GM10248 (cell line): ENCODE measurements around the gene LAP3.
A peak's percentile ranks its signal among the peaks of the same experiment; 100 is the strongest.
"Not testable (repeated sequence)": the region's sequence is repeated elsewhere in the genome, so short reads cannot be mapped to it uniquely, and the experiment has no call there.

Experiments
- CTCF ChIA-PET: fragments of 300-600 bp; sonication (Branson Sonifier 250); formaldehyde crosslinking; extraction: SDS; loops from one replicate; lab custom pipeline; 2021; ENCODE audit warnings: antibody characterized with exemption; lab: Yijun Ruan, JAX
- POLR2A ChIA-PET: fragments of 350-650 bp; sonication (Branson Sonifier 250); formaldehyde crosslinking; extraction: SDS; loops from one replicate; lab custom pipeline; 2020; ENCODE audit warnings: antibody characterized with exemption; lab: Yijun Ruan, JAX
- DNase-seq: peaks from one replicate; pipeline ENCODE4 v3.0.0; 2012; ENCODE audit errors: extremely low spot score
- TF ChIP-seq, protein P1 (sequence below): IDR thresholded peaks from 2 replicates; pipeline ENCODE4 v1.5.1; 2012; ENCODE audit warnings: mild to moderate bottlenecking, low read depth; ENCODE audit errors: extremely low read depth, missing control alignments, control extremely low read depth

LAP3 gene

DNA sequence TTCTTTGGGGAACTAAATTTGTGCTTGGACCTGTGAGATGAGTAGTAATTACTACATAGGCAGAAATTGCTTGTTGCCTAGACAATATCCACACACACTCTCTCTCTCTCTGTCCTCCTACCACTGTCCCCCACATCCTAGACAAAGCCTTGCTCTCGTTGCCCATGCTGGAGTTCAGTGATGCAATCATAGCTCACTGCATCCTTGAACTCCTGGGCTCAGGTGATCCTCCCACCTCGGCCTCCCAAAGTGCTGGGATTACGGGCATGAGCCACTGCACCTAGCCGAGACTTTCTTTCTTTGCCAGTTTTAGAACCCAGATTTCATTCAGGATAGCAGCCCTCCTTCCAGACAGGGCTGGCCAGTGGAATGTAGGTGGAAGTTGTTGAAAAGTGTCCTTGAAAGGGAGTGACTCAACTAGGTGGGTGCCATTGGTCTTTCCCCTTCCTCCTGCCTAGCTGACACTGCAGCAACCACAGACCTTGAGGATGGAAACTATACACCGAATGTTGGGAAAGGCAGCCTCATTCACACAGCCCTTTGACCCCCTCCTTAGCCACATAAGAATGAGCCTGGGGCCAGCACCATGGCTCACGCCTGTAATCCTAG is 16.8 kb upstream of the LAP3 start:
- DNase-seq, result no peak
- CTCF ChIA-PET, result interaction anchor here (1.6 kb wide), 1 partner anchor 11 kb away, joined by 5 read pairs; no protein-coding TSS in a partner anchor
- TF ChIP-seq, protein P1, sequence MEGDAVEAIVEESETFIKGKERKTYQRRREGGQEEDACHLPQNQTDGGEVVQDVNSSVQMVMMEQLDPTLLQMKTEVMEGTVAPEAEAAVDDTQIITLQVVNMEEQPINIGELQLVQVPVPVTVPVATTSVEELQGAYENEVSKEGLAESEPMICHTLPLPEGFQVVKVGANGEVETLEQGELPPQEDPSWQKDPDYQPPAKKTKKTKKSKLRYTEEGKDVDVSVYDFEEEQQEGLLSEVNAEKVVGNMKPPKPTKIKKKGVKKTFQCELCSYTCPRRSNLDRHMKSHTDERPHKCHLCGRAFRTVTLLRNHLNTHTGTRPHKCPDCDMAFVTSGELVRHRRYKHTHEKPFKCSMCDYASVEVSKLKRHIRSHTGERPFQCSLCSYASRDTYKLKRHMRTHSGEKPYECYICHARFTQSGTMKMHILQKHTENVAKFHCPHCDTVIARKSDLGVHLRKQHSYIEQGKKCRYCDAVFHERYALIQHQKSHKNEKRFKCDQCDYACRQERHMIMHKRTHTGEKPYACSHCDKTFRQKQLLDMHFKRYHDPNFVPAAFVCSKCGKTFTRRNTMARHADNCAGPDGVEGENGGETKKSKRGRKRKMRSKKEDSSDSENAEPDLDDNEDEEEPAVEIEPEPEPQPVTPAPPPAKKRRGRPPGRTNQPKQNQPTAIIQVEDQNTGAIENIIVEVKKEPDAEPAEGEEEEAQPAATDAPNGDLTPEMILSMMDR, result no peak
- POLR2A ChIA-PET, result no interaction called here

- POLR2A ChIA-PET, result no interaction called here
- CTCF ChIA-PET, result interaction anchor here (1.6 kb wide), 1 partner anchor 12 kb away, joined by 5 read pairs; no protein-coding TSS in a partner anchor
- DNase-seq, result no peak
- TF ChIP-seq, protein P1, result no peak
Measured at GRCh38 chr4:17561195-17561909, 15.6 kb upstream of the LAP3 start.

- CTCF ChIA-PET, result interaction anchor here (3.4 kb wide), 1 partner anchor 13 kb away, joined by 18 read pairs; no protein-coding TSS in a partner anchor
- TF ChIP-seq, protein P1, result peak; percentile 1
- POLR2A ChIA-PET, result no interaction called here
- no peak for DNase-seq
Measured at GRCh38 chr4:17562157-17562556, 14.8 kb upstream of the LAP3 start.

GRCh38 chr4:17565846-17566245 is 11.2 kb upstream of the LAP3 start:
- CTCF ChIA-PET, result interaction anchor here (4.3 kb wide), 1 partner anchor 17 kb away, joined by 16 read pairs; no protein-coding TSS in a partner anchor
- TF ChIP-seq, protein P1, result no peak
- no peak for DNase-seq
- POLR2A ChIA-PET, result no interaction called here

GRCh38 chr4:17567271-17567670 is 9.7 kb upstream of the LAP3 start:
- TF ChIP-seq, protein P1, result no peak
- ChIA-PET CTCF (interaction anchor here (0.9 to 4.3 kb wide), 3 partner anchors 8 to 18 kb away, joined by 3 to 16 read pairs (median 4); no protein-coding TSS in a partner anchor), POLR2A (no interaction called here)
- DNase-seq, result no peak

DNA sequence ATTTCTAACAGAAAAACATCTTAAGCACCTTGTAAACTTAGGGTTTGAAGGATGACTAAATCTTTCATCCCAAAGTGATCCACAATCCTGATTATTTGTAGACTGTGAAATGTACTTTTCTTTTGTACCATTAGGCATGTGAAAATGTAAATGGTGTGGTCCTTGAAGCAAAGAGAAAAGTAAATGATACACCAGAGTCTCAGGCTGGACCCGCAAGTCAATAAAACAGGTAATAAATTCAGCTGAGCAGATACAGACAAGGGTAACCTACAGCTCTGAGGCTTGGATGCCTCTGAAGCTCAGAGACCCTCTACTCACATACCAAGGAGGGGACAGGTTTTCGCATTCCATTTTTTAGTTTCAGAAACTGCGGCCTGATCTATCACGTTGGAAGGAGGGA is 2.8 kb upstream of the LAP3 start:
- POLR2A ChIA-PET, result no interaction called here
- CTCF ChIA-PET, result interaction anchor here (0.9 to 1.2 kb wide), 2 partner anchors 29 to 61 kb away, joined by 3 read pairs; no protein-coding TSS in a partner anchor
- DNase-seq, result no peak

GRCh38 chr4:17575177-17575576 is 1.8 kb upstream of the LAP3 start:
- not testable (repeated sequence) for DNase-seq

More for the DNA sequence above, 2.8 kb upstream of the LAP3 start:
- TF ChIP-seq, protein P1, result no peak

More at GRCh38 chr4:17575177-17575576, 1.8 kb upstream of the LAP3 start:
- CTCF ChIA-PET, result interaction anchor here (1.2 to 2.7 kb wide), 3 partner anchors 17 to 28 kb away, joined by 3 to 17 read pairs (median 3); no protein-coding TSS in a partner anchor
- POLR2A ChIA-PET, result not testable (repeated sequence)
